Activated CD8-positive, alpha-beta memory T cell treated with anti-CD3 and anti-CD28 coated beads, Interleukin-2, amount 50 U/mL, for 48 hours (primary cell): ENCODE measurements around the gene UGT1A1.
A peak's percentile ranks its signal among the peaks of the same experiment; 100 is the strongest.

Source experiments
- DNase-seq: peaks from one replicate; pipeline ENCODE4 v3.0.0-alpha.2; 2020

UGT1A1 gene

GRCh38 chr2:233758849-233759248 is 1.2 kb upstream of the UGT1A1 start:
- no peak for DNase-seq

GRCh38 chr2:233761040-233761769 is 1.1 kb downstream of the UGT1A1 start:
- no peak for DNase-seq

- no peak for DNase-seq
Measured at GRCh38 chr2:233764264-233764663, 4.2 kb downstream of the UGT1A1 start.

- DNase-seq: no peak
Measured at GRCh38 chr2:233764761-233765160, 4.7 kb downstream of the UGT1A1 start.

- DNase-seq: no peak
Measured at GRCh38 chr2:233766416-233766815, 6.3 kb downstream of the UGT1A1 start.

- DNase-seq: no peak
Measured at GRCh38 chr2:233768076-233768475, 8.0 kb downstream of the UGT1A1 start.

- no peak for DNase-seq
Measured at GRCh38 chr2:233769260-233769659, 9.2 kb downstream of the UGT1A1 start.

- no peak for DNase-seq
Measured at GRCh38 chr2:233772153-233772552, 12.1 kb downstream of the UGT1A1 start.

- DNase-seq: no peak
Measured at GRCh38 chr2:233772583-233772982, 12.5 kb downstream of the UGT1A1 start.

- no peak for DNase-seq
Measured at GRCh38 chr2:233773854-233774253, 13.8 kb downstream of the UGT1A1 start.

- DNase-seq: no peak
Measured at GRCh38 chr2:233775414-233775813, 15.3 kb downstream of the UGT1A1 start.

- DNase-seq: no peak
Measured at GRCh38 chr2:233778030-233778429, 18.0 kb downstream of the UGT1A1 start, which contains the start of gene MROH2A. MROH2A (plus strand) TSS chr2:233778330; CDS start chr2:233779359, 1,029 bp downstream.

GRCh38 chr2:233779722-233780121 is 19.7 kb downstream of the UGT1A1 start:
- DNase-seq: no peak

GRCh38 chr2:233780771-233781170 is 20.7 kb downstream of the UGT1A1 start:
- no peak for DNase-seq

- DNase-seq: no peak
Measured at GRCh38 chr2:233789554-233789953, 29.5 kb downstream of the UGT1A1 start.

GRCh38 chr2:233791151-233791882 is 31.2 kb downstream of the UGT1A1 start:
- no peak for DNase-seq

GRCh38 chr2:233791883-233792329 is 31.8 kb downstream of the UGT1A1 start:
- DNase-seq: no peak

GRCh38 chr2:233792720-233793119 is 32.6 kb downstream of the UGT1A1 start:
- no peak for DNase-seq

- no peak for DNase-seq
Measured at GRCh38 chr2:233793465-233794127, 33.5 kb downstream of the UGT1A1 start.

- DNase-seq: no peak
Measured at GRCh38 chr2:233794128-233794658, 34.1 kb downstream of the UGT1A1 start.

GRCh38 chr2:233795735-233796171 is 35.7 kb downstream of the UGT1A1 start:
- DNase-seq: peak; percentile 33

- no peak for DNase-seq
Measured at GRCh38 chr2:233796254-233796653, 36.2 kb downstream of the UGT1A1 start.

GRCh38 chr2:233798335-233799086 is 38.4 kb downstream of the UGT1A1 start:
- DNase-seq: peak; percentile 20
